ENCODE results near the gene FLNA.

DNA sequence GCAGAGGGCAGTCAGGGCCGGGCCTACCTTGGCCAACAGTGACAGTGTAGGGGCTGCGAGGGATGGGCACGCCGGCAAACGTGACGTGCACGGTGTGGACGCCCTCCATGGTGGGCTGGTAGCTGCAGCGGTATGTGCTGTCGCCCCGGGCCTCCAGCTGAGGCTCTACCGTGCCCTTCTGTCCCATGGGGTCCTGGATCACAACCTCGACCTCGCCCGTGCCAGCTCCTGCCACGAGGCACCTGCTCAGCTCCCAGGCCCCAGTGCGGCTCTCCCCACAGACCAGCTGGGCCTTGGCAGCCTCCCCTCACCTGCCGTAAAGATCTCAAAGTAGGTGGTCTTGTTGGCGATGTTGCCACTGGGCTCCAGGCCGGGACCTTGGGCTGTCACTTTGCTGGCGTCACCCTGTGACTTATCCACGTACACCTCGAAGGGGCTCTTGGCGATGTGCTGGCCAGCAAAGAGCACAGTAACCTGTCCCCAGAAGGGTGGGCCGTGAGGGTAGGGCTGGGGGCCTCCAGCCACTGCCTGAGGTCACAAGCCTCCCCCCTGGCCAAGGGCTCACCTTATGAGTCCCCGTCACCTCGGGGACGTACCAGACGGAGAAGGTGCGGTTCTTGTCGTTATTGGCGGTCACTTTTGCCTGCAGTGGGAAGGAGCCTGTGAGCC, 8.3 kb downstream of the FLNA start:
- no peak for TF ChIP-seq POLR2A (IDR thresholded peaks at IDR 0.05; ENCODE audit: extremely low read depth, insufficient read length)
- TF ChIP-seq, protein P1, sequence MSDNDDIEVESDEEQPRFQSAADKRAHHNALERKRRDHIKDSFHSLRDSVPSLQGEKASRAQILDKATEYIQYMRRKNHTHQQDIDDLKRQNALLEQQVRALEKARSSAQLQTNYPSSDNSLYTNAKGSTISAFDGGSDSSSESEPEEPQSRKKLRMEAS (IDR thresholded peaks at IDR 0.05; ENCODE audit: low read depth, low read length) = no peak
- TF ChIP-seq, protein P2, sequence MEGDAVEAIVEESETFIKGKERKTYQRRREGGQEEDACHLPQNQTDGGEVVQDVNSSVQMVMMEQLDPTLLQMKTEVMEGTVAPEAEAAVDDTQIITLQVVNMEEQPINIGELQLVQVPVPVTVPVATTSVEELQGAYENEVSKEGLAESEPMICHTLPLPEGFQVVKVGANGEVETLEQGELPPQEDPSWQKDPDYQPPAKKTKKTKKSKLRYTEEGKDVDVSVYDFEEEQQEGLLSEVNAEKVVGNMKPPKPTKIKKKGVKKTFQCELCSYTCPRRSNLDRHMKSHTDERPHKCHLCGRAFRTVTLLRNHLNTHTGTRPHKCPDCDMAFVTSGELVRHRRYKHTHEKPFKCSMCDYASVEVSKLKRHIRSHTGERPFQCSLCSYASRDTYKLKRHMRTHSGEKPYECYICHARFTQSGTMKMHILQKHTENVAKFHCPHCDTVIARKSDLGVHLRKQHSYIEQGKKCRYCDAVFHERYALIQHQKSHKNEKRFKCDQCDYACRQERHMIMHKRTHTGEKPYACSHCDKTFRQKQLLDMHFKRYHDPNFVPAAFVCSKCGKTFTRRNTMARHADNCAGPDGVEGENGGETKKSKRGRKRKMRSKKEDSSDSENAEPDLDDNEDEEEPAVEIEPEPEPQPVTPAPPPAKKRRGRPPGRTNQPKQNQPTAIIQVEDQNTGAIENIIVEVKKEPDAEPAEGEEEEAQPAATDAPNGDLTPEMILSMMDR (IDR thresholded peaks at IDR 0.05; ENCODE audit: low read depth, low read length) = no peak
- TF ChIP-seq MYC (IDR thresholded peaks at IDR 0.05; ENCODE audit: low read depth, low read length) = no peak
